ENCODE data around the gene TM9SF2.

Gene TM9SF2

GRCh38 chr13:99501848-99502301 lies 603 bp downstream of the TM9SF2 start:
- Histone ChIP-seq H3K9ac (ENCODE audit: insufficient read length) (peak overlapping the region; percentile 73), H3K9me3 (ENCODE audit: low read depth, low read length) (no peaks in the 10 kb centered on the region), H3K4me3 (peak overlapping the region; percentile 98), H3K36me3 (ENCODE audit: insufficient read depth, low read length) (no peaks in the 10 kb centered on the region; the same call in 1 of the 2 replicates), H3K27ac (no peak overlapping the region)
- TF ChIP-seq POLR2AphosphoS5 (IDR thresholded peaks at IDR 0.05; ENCODE audit: borderline replicate concordance, low read depth, low read length) = no peak
- TF ChIP-seq EZH2 (IDR thresholded peaks at IDR 0.05) = no peak
- no peak for TF ChIP-seq FOXP2 (optimal IDR thresholded peaks at IDR 0.05; ENCODE audit: control extremely low read depth, extremely low read length, insufficient read depth)
- DNase-seq (ENCODE audit: low read depth, low spot score) = no peak

GRCh38 chr13:99505814-99506269 lies 4.6 kb downstream of the TM9SF2 start:
- TF ChIP-seq FOXP2 (optimal IDR thresholded peaks at IDR 0.05; ENCODE audit: control extremely low read depth, extremely low read length, insufficient read depth) = no peak
- no peak for TF ChIP-seq POLR2AphosphoS5 (IDR thresholded peaks at IDR 0.05; ENCODE audit: borderline replicate concordance, low read depth, low read length)
- TF ChIP-seq EZH2 (IDR thresholded peaks at IDR 0.05) = no peak
- peaks cover 34% of the 10 kb centered on the region for H3K36me3 ChIP-seq (ENCODE audit: insufficient read depth, low read length)
- no peak overlapping the region for H3K27ac ChIP-seq
- H3K4me3 ChIP-seq = no peak overlapping the region
- peaks cover 10% of the 10 kb centered on the region; the same call in 1 of the 2 replicates for H3K9me3 ChIP-seq (ENCODE audit: low read depth, low read length)
- H3K9ac ChIP-seq (ENCODE audit: insufficient read length) = peak overlapping the region; percentile 9
- no peak for DNase-seq (ENCODE audit: low read depth, low spot score)

GRCh38 chr13:99506634-99507033 lies 5.4 kb downstream of the TM9SF2 start:
- H3K9ac ChIP-seq (ENCODE audit: insufficient read length) = no peak overlapping the region
- H3K36me3 ChIP-seq (ENCODE audit: insufficient read depth, low read length) = peaks cover 34% of the 10 kb centered on the region
- peaks cover 10% of the 10 kb centered on the region; the same call in 1 of the 2 replicates for H3K9me3 ChIP-seq (ENCODE audit: low read depth, low read length)
- no peak overlapping the region for H3K27ac ChIP-seq
- no peak overlapping the region for H3K4me3 ChIP-seq
- TF ChIP-seq FOXP2 (optimal IDR thresholded peaks at IDR 0.05; ENCODE audit: control extremely low read depth, extremely low read length, insufficient read depth) (no peak), POLR2AphosphoS5 (IDR thresholded peaks at IDR 0.05; ENCODE audit: borderline replicate concordance, low read depth, low read length) (no peak), EZH2 (IDR thresholded peaks at IDR 0.05) (no peak)
- no peak for DNase-seq (ENCODE audit: low read depth, low spot score)

GRCh38 chr13:99507054-99507453 lies 5.8 kb downstream of the TM9SF2 start:
- H3K9ac ChIP-seq (ENCODE audit: insufficient read length) = no peak overlapping the region
- H3K9me3 ChIP-seq (ENCODE audit: low read depth, low read length) = peaks cover 10% of the 10 kb centered on the region; the same call in 1 of the 2 replicates
- H3K4me3 ChIP-seq = no peak overlapping the region
- H3K27ac ChIP-seq = no peak overlapping the region
- H3K36me3 ChIP-seq (ENCODE audit: insufficient read depth, low read length) = peaks cover 34% of the 10 kb centered on the region
- TF ChIP-seq FOXP2 (optimal IDR thresholded peaks at IDR 0.05; ENCODE audit: control extremely low read depth, extremely low read length, insufficient read depth) = no peak
- TF ChIP-seq POLR2AphosphoS5 (IDR thresholded peaks at IDR 0.05; ENCODE audit: borderline replicate concordance, low read depth, low read length) = no peak
- no peak for TF ChIP-seq EZH2 (IDR thresholded peaks at IDR 0.05)
- no peak for DNase-seq (ENCODE audit: low read depth, low spot score)

GRCh38 chr13:99507551-99507950 lies 6.3 kb downstream of the TM9SF2 start:
- Histone ChIP-seq H3K9me3 (ENCODE audit: low read depth, low read length) (peaks cover 10% of the 10 kb centered on the region; the same call in 1 of the 2 replicates), H3K9ac (ENCODE audit: insufficient read length) (no peak overlapping the region), H3K36me3 (ENCODE audit: insufficient read depth, low read length) (peaks cover 34% of the 10 kb centered on the region), H3K27ac (no peak overlapping the region), H3K4me3 (no peak overlapping the region)
- no peak for TF ChIP-seq POLR2AphosphoS5 (IDR thresholded peaks at IDR 0.05; ENCODE audit: borderline replicate concordance, low read depth, low read length)
- TF ChIP-seq EZH2 (IDR thresholded peaks at IDR 0.05) = no peak
- no peak for TF ChIP-seq FOXP2 (optimal IDR thresholded peaks at IDR 0.05; ENCODE audit: control extremely low read depth, extremely low read length, insufficient read depth)
- no peak for DNase-seq (ENCODE audit: low read depth, low spot score)

- H3K27ac ChIP-seq = no peak overlapping the region
- no peak overlapping the region for H3K9ac ChIP-seq (ENCODE audit: insufficient read length)
- DNase-seq (ENCODE audit: low read depth, low spot score) = no peak
- H3K36me3 ChIP-seq (ENCODE audit: insufficient read depth, low read length) = peaks cover 34% of the 10 kb centered on the region
- TF ChIP-seq EZH2 (IDR thresholded peaks at IDR 0.05) (no peak), POLR2AphosphoS5 (IDR thresholded peaks at IDR 0.05; ENCODE audit: borderline replicate concordance, low read depth, low read length) (no peak), FOXP2 (optimal IDR thresholded peaks at IDR 0.05; ENCODE audit: control extremely low read depth, extremely low read length, insufficient read depth) (no peak)
- no peak overlapping the region for H3K4me3 ChIP-seq
- H3K9me3 ChIP-seq (ENCODE audit: low read depth, low read length) = peaks cover 10% of the 10 kb centered on the region; the same call in 1 of the 2 replicates
Observed at GRCh38 chr13:99507986-99508385, 6.7 kb downstream of the TM9SF2 start.

- H3K4me3 ChIP-seq = no peak overlapping the region
- H3K27ac ChIP-seq = no peak overlapping the region
- H3K9me3 ChIP-seq (ENCODE audit: low read depth, low read length) = peaks cover 10% of the 10 kb centered on the region; the same call in 1 of the 2 replicates
- no peak overlapping the region for H3K9ac ChIP-seq (ENCODE audit: insufficient read length)
- DNase-seq (ENCODE audit: low read depth, low spot score) = no peak
- peaks cover 37% of the 10 kb centered on the region for H3K36me3 ChIP-seq (ENCODE audit: insufficient read depth, low read length)
- TF ChIP-seq EZH2 (IDR thresholded peaks at IDR 0.05) (no peak), FOXP2 (optimal IDR thresholded peaks at IDR 0.05; ENCODE audit: control extremely low read depth, extremely low read length, insufficient read depth) (no peak), POLR2AphosphoS5 (IDR thresholded peaks at IDR 0.05; ENCODE audit: borderline replicate concordance, low read depth, low read length) (no peak)
Observed at GRCh38 chr13:99509479-99509878, 8.2 kb downstream of the TM9SF2 start.

GRCh38 chr13:99514801-99515200 lies 13.5 kb downstream of the TM9SF2 start:
- no peak for DNase-seq (ENCODE audit: low read depth, low spot score)
- Histone ChIP-seq H3K36me3 (ENCODE audit: insufficient read depth, low read length) (peaks cover 23% of the 10 kb centered on the region), H3K27ac (no peak overlapping the region), H3K4me3 (no peak overlapping the region), H3K9ac (ENCODE audit: insufficient read length) (no peak overlapping the region), H3K9me3 (ENCODE audit: low read depth, low read length) (0 out of 2 replicates have a peak, but pooled peaks cover 2% of the 10 kb centered on the region)
- no peak for TF ChIP-seq FOXP2 (optimal IDR thresholded peaks at IDR 0.05; ENCODE audit: control extremely low read depth, extremely low read length, insufficient read depth)
- no peak for TF ChIP-seq POLR2AphosphoS5 (IDR thresholded peaks at IDR 0.05; ENCODE audit: borderline replicate concordance, low read depth, low read length)
- TF ChIP-seq EZH2 (IDR thresholded peaks at IDR 0.05) = no peak
